Keratinocyte (primary cell): ENCODE data around the gene ACOXL. TPM values are rescaled to one million over a fixed set of nuclear protein-coding genes. Genes with fewer than 3 reads are reported as not detected.

Experiments used
- DNase-seq: peaks from one replicate; pipeline ENCODE4 v3.0.0-alpha.2; 2011; ENCODE audit warnings: low read depth, missing footprints, low spot score
- FAIRE-seq: peaks from 2 replicates; lab custom pipeline; 2011; peaks lifted over from hg19 to GRCh38; lab: Jason Lieb, UNC
- H2AFZ ChIP-seq: 2 replicates; pipeline ENCODE4 v1.6.0; 2012; ENCODE audit warnings: low read length, control low read depth, inconsistent platforms; ENCODE audit not compliant: control insufficient read depth
- H3K27ac ChIP-seq: 2 replicates; pipeline ENCODE4 v1.5.1; 2011; ENCODE audit warnings: low read length; ENCODE audit not compliant: control insufficient read depth, insufficient read depth
- H3K27me3 ChIP-seq: 3 replicates; pipeline ENCODE4 v1.6.0; 2011; ENCODE audit warnings: low read length; ENCODE audit not compliant: control insufficient read depth, insufficient read depth; ENCODE audit errors: extremely low read depth
- H3K36me3 ChIP-seq, 2 experiments: 2 replicates in 1 of 2; 3 replicates in 1 of 2; pipeline ENCODE4 v1.5.1; 2011; ENCODE audit warnings: low read length in 2 of 2, mild to moderate bottlenecking in 1 of 2; ENCODE audit not compliant: control insufficient read depth in 2 of 2, insufficient read depth in 2 of 2; ENCODE audit errors: extremely low read depth in 1 of 2
- H3K4me1 ChIP-seq: 3 replicates; pipeline ENCODE4 v1.5.1; 2011; ENCODE audit warnings: low read length; ENCODE audit not compliant: control insufficient read depth, insufficient read depth; ENCODE audit errors: extremely low read depth
- H3K4me2 ChIP-seq: 3 replicates; pipeline ENCODE4 v1.6.0; 2011; ENCODE audit warnings: low read depth, low read length; ENCODE audit not compliant: control insufficient read depth, insufficient read depth; ENCODE audit errors: extremely low read depth
- H3K4me3 ChIP-seq, 3 experiments: fragments of 200-600 bp in 1 of 3; sonication (generic) in 1 of 3; 2 replicates in 2 of 3; 3 replicates in 1 of 3; pipeline ENCODE4 v1.5.1; 2011 to 2016; ENCODE audit warnings: low read length in 3 of 3, mild to moderate bottlenecking in 3 of 3, control low read depth in 2 of 3, inconsistent platforms in 1 of 3, low read depth in 1 of 3, mixed read lengths in 1 of 3, mixed run types in 1 of 3, moderate library complexity in 1 of 3; ENCODE audit not compliant: control insufficient read depth in 2 of 3, insufficient read depth in 2 of 3; ENCODE audit errors: extremely low read depth in 1 of 3
- H3K79me2 ChIP-seq: 2 replicates; pipeline ENCODE4 v1.6.0; 2012; ENCODE audit warnings: low read length; ENCODE audit not compliant: control insufficient read depth, insufficient read depth
- H3K9ac ChIP-seq: 3 replicates; pipeline ENCODE4 v1.6.0; 2011; ENCODE audit warnings: low read length; ENCODE audit not compliant: control insufficient read depth, insufficient read depth; ENCODE audit errors: extremely low read depth
- H3K9me1 ChIP-seq: 3 replicates; pipeline ENCODE4 v1.6.0; 2011; ENCODE audit warnings: low read length; ENCODE audit not compliant: control insufficient read depth, insufficient read depth; ENCODE audit errors: extremely low read depth
- H3K9me3 ChIP-seq: 2 replicates; pipeline ENCODE4 v1.5.1; 2012; ENCODE audit warnings: low read depth, low read length; ENCODE audit not compliant: control insufficient read depth
- H4K20me1 ChIP-seq: 3 replicates; pipeline ENCODE4 v1.6.0; 2011; ENCODE audit warnings: low read length; ENCODE audit not compliant: control insufficient read depth, insufficient read depth; ENCODE audit errors: extremely low read depth
- CTCF ChIP-seq, 3 experiments: IDR thresholded peaks in 1 of 3; conservative IDR thresholded peaks in 1 of 3; optimal IDR thresholded peaks in 1 of 3; 2 replicates in 2 of 3; 3 replicates in 1 of 3; pipeline versions ENCODE3 to v1.5.1; 2011; ENCODE audit warnings: low read length in 3 of 3, mild to moderate bottlenecking in 3 of 3, moderate library complexity in 2 of 3, control low read depth in 1 of 3, inconsistent platforms in 1 of 3; ENCODE audit not compliant: insufficient read depth in 2 of 3; ENCODE audit errors: extremely low read depth in 1 of 3
- EZH2 ChIP-seq: IDR thresholded peaks from one replicate; pipeline ENCODE4 v1.6.1; 2012; ENCODE audit warnings: inconsistent platforms, mild to moderate bottlenecking, low read length, moderate library complexity
- dilution Hi-C: fragments of 300-500 bp; cut with MboI; formaldehyde crosslinking; loops from one replicate; pipeline ENCODE4 v1.7.0; 2020; ENCODE audit warnings: low sequenced_read_pairs; ENCODE audit not compliant: extremely low pct_ligation_motif_present
- polyA plus RNA-seq, 5 experiments: library from polyadenylated mRNA; depleted of rRNA in 3 of 5; stranded (reverse) in 3 of 5; stranded (forward) in 1 of 5; unstranded in 1 of 5; fragments of >200 nt; gene quantifications; 1 replicate in 1 of 5; 2 replicates in 3 of 5; 3 replicates in 1 of 5; pipeline versions ENCODE4 v1.2.1 to v1.2.3, GENCODE V29; 2011 to 2012; ENCODE audit warnings: missing spikeins in 2 of 5, low read depth in 1 of 5, low replicate concordance in 1 of 5

The ACOXL gene
- polyA plus RNA-seq, 1 donor (not counting 4 experiments of a cell fraction or from before 2014, with no cell fraction given), result 0.04 TPM

- TF ChIP-seq CTCF (optimal IDR thresholded peaks at IDR 0.05 in 1 of 3, IDR thresholded peaks at IDR 0.05 in 1 of 3, conservative IDR thresholded peaks at IDR 0.05 in 1 of 3; ENCODE audit: extremely low read depth in 1 of 3, insufficient read depth in 2 of 3, low read length in 3 of 3) (no peak), EZH2 (no peak)
- Histone ChIP-seq H3K4me3 (no peak overlapping the region), H3K27ac (no peak overlapping the region), H3K4me2 (peak overlapping the region; percentile 13), H4K20me1 (no peaks in the 10 kb centered on the region), H2AFZ (no peak overlapping the region), H3K79me2 (no peaks in the 10 kb centered on the region), H3K9me3 (peaks cover 3% of the 10 kb centered on the region), H3K9me1 (no peaks in the 10 kb centered on the region), H3K4me1 (peaks cover 8% of the 10 kb centered on the region), H3K36me3 (no peaks in the 10 kb centered on the region), H3K27me3 (no peaks in the 10 kb centered on the region), H3K9ac (no peak overlapping the region)
- DNase-seq (no peak), FAIRE-seq (peak; percentile 65)
- dilution Hi-C loops, result no loop called here
Observed at GRCh38 chr2:110688594-110689091, 43.7 kb upstream of the ACOXL start.

GRCh38 chr2:110690083-110690965, 42.0 kb upstream of the ACOXL start:
- no peak overlapping the region for H3K27ac ChIP-seq
- H4K20me1 ChIP-seq, result no peaks in the 10 kb centered on the region
- FAIRE-seq, result no peak
- no peak overlapping the region for H3K9ac ChIP-seq
- no peak overlapping the region for H2AFZ ChIP-seq
- no peaks in the 10 kb centered on the region for H3K36me3 ChIP-seq
- no peak for TF ChIP-seq EZH2
- no peak for TF ChIP-seq CTCF (optimal IDR thresholded peaks at IDR 0.05 in 1 of 3, IDR thresholded peaks at IDR 0.05 in 1 of 3, conservative IDR thresholded peaks at IDR 0.05 in 1 of 3; ENCODE audit: extremely low read depth in 1 of 3, insufficient read depth in 2 of 3, low read length in 3 of 3)
- H3K4me3 ChIP-seq, result no peak overlapping the region
- no peak for DNase-seq
- no peaks in the 10 kb centered on the region for H3K79me2 ChIP-seq
- H3K9me3 ChIP-seq, result peaks cover 3% of the 10 kb centered on the region
- dilution Hi-C loops, result no loop called here
- H3K4me2 ChIP-seq, result no peak overlapping the region
- H3K27me3 ChIP-seq, result peaks cover 5% of the 10 kb centered on the region
- H3K4me1 ChIP-seq, result peaks cover 8% of the 10 kb centered on the region
- H3K9me1 ChIP-seq, result no peaks in the 10 kb centered on the region
